CD4-positive, alpha-beta T cell treated with Interleukin-15 for 4 hours (primary cell): ENCODE data around the gene CACNG4.

Experiments
- DNase-seq: peaks from one replicate; pipeline ENCODE4 v3.0.0-alpha.2; 2020; ENCODE audit warnings: low spot score

Gene CACNG4

GRCh38 chr17:66985338-66986237, 21.1 kb downstream of the CACNG4 start:
- DNase-seq = no peak

- DNase-seq = no peak
Observed at GRCh38 chr17:66986659-66987058, 22.2 kb downstream of the CACNG4 start.

- no peak for DNase-seq
Observed at GRCh38 chr17:66987059-66987616, 22.6 kb downstream of the CACNG4 start.

GRCh38 chr17:66988069-66988798, 23.7 kb downstream of the CACNG4 start:
- no peak for DNase-seq

- no peak for DNase-seq
Observed at GRCh38 chr17:66989076-66989475, 24.6 kb downstream of the CACNG4 start.

GRCh38 chr17:66989579-66989978, 25.1 kb downstream of the CACNG4 start:
- no peak for DNase-seq

GRCh38 chr17:66990047-66990446, 25.5 kb downstream of the CACNG4 start:
- DNase-seq = no peak

- no peak for DNase-seq
Observed at GRCh38 chr17:66992911-66993442, 28.5 kb downstream of the CACNG4 start.

GRCh38 chr17:66994361-66994760, 29.9 kb downstream of the CACNG4 start:
- no peak for DNase-seq

- DNase-seq = no peak
Observed at GRCh38 chr17:66994930-66995535, 30.5 kb downstream of the CACNG4 start.

GRCh38 chr17:66995944-66996343, 31.4 kb downstream of the CACNG4 start:
- DNase-seq = no peak

- no peak for DNase-seq
Observed at GRCh38 chr17:66996926-66997325, 32.4 kb downstream of the CACNG4 start.

- no peak for DNase-seq
Observed at GRCh38 chr17:67003231-67003630, 38.7 kb downstream of the CACNG4 start.

- DNase-seq = no peak
Observed at GRCh38 chr17:67004181-67004580, 39.7 kb downstream of the CACNG4 start.

- DNase-seq = no peak
Observed at GRCh38 chr17:67007266-67007665, 42.8 kb downstream of the CACNG4 start.

- DNase-seq = no peak
Observed at GRCh38 chr17:67008101-67008500, 43.6 kb downstream of the CACNG4 start.

GRCh38 chr17:67011527-67012175, 47.1 kb downstream of the CACNG4 start:
- DNase-seq = no peak

- no peak for DNase-seq
Observed at GRCh38 chr17:67013891-67014290, 49.4 kb downstream of the CACNG4 start.

GRCh38 chr17:67015001-67015400, 50.5 kb downstream of the CACNG4 start:
- no peak for DNase-seq

- no peak for DNase-seq
Observed at GRCh38 chr17:67016039-67016762, 51.7 kb downstream of the CACNG4 start.

GRCh38 chr17:67017910-67018309, 53.4 kb downstream of the CACNG4 start:
- no peak for DNase-seq
